Measurements from ENCODE around the gene CCDC51.

CCDC51 gene

GRCh38 chr3:48432411-48433371 is 7.2 kb downstream of the CCDC51 start:
- DNase-seq = no peak

DNA sequence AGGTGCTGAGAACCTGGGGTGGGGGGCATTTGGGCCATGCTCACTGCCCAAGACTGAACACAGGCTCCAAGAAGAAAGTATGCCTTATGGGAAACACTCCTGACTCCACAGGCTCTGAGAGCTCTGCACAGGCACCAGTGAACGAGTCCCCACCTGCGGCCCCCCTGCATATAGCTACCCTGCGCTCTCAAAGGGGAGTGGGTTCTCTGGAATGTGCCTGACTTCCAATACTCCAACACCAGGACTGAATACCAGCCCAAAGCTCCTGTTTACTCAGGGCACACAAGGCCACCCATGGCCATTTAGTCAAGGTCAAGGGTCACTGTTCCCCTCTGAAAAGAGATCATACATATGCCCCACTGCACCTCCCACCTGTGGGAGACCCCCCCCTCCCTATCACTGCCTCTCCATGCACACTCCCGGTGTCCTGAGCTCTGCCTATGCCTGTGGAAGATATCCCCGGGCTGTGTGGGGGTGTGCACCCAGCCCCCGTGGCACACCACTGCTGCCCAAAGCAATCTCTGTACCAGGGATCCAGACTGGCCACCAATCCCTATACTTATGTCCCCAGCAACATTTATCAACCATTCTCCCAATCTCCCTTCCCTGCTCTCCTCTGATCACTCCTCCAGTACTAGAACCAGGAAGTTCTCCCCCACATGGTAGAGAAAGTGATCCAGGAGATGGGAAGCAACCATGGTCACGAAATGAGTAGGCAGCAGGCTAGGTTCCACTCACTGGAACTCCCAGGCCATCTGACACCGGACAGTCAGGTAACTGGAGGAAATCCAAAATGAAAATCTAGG is 8.5 kb downstream of the CCDC51 start:
- no peak for DNase-seq

GRCh38 chr3:48430708-48431101 is 9.2 kb downstream of the CCDC51 start:
- DNase-seq = no peak

GRCh38 chr3:48429960-48430707 is 9.8 kb downstream of the CCDC51 start, which contains the start of gene PLXNB1:
Gene PLXNB1 (minus strand): TSS chr3:48430086. CDS start chr3:48424611, 5,475 bp downstream.
- DNase-seq = peak in 1 of 2 donors; percentile 17

DNA sequence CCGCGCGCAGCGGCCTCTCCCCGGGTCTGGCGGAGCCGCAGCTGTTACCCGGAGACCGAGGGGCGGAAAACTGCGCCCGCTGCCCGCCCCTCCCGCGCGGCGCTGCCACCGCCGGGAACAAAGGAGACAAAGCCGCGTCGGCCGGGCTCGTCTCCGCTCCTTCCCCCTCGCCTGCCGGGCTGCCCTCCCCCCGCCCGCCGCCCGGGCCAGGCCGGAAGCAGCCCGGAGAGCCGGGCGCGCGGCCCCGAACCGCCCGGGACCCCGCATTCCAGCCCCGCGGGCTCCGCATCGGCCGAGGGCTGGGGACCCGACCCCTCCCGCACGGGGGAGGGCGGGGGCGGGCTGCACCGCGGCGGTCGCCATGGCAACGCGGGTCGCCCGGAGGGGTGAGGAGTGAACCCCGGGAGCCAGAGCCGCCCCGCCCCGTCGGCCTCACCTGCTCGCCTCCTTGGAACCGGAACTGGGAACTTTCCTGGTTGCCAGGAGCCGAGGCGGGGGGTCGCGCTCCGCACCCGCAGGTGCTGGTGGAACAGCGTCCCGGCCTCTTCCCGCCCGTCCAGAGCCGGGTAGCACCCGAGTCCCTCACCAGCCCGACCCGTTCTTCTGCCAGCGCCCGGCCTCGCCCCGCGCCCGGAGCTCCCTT is 10.5 kb downstream of the CCDC51 start:
- DNase-seq = peak; percentile 51 to 74

DNA sequence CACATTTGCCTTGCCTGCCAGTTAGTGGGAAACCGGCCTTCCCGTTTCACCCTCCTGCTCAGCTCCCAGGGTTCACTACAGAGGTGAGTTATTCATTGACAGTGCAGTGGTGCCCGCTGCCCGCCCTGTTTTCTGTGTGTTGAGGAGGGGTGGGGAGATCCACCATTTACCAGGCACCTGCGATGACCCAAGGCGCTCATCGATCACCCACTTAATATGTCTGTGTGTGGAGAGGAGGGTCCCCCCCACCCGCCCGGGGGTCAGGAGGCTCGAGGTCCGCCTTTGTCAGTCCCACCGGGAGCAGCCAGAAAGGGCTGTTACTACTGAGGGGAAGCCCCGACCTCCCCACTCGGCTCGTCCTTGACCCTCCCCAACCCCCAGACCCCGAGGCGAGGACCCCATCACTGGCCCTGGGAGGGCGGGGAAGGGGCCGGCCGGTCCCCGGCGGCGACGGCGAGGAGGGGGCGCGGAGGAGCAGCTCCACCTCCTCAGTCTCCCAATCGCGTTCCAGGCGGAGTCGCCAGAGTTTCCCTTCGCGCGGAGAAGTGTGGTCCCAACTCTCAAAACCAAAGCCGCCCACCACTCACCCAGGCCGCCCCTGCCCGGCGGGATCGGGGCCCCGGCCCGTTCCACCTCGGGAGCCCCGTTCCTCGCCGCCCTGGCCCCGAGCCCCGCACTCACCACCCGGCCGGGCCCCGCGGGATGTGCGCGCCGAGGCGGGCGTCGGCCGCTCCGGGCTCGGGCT is 11.2 kb downstream of the CCDC51 start:
- no peak for DNase-seq

DNA sequence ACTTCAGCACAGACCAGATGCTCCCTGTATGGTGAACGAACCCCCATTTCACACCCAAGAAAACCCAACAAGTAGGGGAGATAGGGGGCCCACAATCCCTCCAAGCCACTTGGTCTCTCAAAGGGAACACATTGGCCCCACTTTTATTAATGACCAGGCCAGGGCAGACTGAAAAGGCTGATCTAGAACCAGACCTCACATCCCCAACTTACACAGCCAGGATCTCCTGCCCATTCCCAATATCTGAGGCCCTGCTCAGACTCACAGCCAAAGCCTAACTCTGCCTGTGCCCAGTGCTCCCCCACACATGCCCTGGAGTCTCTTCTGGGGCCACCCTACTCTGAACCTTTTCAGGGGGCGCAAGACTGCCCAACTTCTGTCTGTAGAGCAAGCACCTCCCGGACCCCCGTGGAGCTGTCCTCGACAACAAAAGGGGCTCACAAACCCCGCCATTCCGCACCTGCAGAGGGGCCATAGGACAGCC is 11.8 kb downstream of the CCDC51 start:
- DNase-seq = no peak

DNA sequence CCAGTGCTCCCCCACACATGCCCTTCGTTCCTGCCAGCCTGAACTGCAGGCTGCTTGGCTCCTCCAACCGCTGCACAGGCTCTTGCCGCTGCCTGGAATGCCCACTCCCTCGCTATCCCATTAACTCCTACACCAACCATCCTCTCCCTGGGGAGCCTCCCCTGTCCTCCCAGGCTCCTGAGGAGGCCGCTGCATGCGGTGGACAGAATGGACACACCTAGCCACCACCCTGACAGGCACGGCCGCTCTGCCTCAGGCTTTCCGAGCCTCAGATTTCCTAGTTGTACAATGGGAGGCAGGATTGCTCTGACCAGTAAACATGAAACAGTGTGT is 12.3 kb downstream of the CCDC51 start:
- DNase-seq = no peak

GRCh38 chr3:48426944-48427629 is 12.8 kb downstream of the CCDC51 start:
- no peak for DNase-seq

GRCh38 chr3:48426401-48426909 is 13.5 kb downstream of the CCDC51 start:
- DNase-seq = no peak

GRCh38 chr3:48425281-48425812 is 14.6 kb downstream of the CCDC51 start:
- no peak for DNase-seq

- DNase-seq = no peak
Measured at GRCh38 chr3:48423883-48424695, 15.8 kb downstream of the CCDC51 start.

DNA sequence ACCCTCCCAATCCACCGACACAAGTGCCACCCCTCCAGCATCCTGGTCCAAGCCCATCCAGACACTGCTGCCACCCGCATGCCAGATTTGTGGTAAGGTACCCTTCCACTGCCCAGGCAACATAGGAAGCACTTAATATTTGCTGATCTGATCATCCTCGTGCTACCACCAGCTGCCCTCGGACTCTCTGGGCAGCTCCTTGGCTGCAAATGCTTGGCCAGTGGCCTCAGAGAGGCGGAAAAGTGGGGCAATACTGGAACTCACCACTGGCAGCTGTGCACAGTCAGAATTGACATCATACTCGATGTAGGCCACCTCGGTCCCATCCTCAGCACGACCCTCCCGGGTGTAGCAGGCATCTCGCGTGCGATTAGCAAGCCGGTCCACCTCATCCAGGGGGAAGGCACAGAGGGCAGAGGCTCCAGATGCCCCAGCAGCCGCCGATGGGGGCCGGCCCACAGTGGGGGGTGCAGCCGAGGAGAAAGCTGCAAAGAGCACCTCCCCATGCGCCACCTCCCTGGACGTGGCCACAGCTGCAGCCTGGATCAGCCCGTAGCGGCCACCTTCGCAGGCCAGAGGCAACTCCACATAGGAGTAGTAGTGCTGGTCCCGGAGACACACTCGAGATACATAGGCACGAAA is 16.6 kb downstream of the CCDC51 start:
- no peak for DNase-seq

DNA sequence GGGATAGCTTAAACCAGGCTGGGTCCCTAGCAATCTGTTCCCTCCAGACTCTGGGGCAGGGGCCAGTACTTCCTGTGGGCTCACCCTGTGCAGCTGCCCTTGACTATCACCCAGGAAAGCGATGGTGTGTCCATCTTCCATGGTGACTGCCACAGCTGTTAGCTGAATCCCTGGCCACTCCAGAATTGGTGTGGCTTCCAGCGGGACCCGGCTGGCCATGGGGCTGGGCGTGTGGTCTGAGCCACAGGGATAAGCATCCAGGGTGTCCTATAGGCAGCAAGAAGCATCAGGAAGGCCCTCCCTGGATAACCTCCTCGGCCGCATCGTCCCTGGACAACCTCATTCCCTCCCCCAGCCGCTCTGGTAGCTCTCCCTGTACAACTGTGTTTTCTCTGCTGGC is 17.2 kb downstream of the CCDC51 start:
- DNase-seq = no peak

DNA sequence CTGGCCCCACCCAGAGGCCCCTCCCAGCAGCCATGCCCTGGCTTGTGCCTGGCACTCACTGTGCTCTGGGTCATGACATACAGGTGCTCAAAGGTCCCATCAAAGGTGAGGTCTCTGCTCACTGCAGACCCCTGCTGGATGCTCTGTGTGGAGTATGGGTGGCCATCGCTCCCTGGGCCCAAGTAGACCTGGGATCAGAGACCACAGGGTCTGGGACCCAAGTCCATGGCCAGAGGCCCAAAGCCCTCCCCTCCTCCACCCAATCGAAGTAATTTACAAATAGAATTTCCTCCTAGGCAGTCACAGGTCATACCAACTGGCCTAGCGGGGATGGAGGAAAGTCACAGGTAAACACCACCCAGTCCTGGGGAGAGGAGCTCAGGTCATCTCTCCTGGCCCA is 17.6 kb downstream of the CCDC51 start:
- no peak for DNase-seq

DNA sequence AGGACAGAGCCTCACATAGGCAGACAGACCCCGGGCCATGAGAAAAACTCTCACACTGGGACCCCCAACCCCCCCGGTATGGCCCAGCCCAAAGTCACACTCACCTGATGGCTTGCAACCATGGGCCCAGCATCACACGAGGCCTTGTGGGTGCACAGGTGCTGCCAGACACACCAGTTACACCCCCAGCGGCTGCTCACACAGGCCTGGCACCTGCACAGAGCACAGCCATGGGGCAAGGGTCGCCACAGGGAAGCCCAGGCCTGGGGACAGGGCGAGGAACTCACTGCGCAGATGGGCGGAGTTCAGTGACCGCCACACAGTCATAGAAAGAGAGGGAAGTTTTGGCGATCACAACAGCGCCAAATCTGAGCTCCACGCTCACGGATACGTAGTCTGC is 19.4 kb downstream of the CCDC51 start:
- DNase-seq = no peak

DNA sequence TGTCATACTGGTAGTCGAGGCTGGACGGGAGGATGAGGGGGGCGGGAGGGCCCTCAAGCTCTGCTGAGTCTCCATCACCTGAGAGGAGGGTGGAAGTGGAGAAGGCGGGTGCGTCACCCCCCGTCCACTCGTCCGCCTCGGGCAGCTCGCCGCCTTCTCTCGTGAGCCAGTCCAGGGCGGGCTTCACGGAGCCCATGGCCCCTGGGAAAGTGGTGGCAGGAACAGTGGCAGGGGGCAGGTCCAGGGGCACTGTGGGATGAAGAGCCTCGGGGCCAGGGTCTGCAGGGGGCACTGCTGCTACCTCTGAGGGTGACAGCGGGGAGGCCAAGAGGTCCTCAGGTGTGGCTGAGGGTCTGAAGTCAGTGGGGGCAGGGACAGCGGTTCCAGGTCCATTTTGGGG is 20.3 kb downstream of the CCDC51 start:
- DNase-seq = no peak

DNA sequence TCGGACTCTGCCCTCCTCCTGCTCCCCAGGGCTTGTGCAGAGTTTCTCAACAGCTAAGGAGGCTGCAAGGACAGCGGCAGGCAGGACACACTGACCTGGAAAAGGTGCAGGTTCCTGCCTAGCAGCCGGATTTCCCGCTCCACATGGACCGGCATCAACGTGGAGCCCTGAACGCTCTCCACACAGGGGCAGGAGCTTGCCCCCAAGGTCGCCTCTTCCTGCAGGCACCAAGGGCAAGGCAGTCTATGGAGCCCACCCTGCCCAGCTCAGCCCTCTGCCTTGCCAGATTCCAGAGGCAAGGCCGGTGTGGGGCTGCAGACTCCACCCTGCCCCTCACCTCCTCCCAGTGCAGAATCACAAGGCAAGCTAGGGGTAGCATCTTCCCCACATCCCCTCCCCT is 20.8 kb downstream of the CCDC51 start:
- no peak for DNase-seq

DNA sequence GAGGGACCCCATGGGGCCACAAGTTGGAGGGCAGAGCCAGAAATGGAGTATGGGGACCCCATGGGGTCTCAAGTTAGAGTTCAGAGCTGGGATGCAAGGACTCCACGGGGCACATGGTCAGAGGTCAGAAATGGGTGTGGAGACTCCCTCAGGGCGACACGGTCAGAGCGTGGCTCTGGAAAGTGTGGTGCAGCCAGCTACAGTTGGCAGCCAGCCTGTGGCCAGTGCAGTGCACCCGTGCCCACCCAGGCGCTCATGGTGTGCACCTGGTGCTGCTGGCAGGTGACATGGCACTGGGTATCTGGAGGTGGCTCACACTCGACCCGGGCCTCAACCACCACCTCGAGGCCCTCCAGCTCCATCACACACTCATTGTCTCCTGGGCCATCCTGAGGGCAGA is 21.3 kb downstream of the CCDC51 start:
- DNase-seq = no peak

Data from CD4-positive, alpha-beta T cell treated with Interferon alpha-2 for 1 hour (primary cell).